NCI-H1417 treated with DMSO at 0.1 percent for 48 hours (cell line): ENCODE results near the gene SUSD6.

Source experiments
- DNase-seq: peaks from one replicate; lab custom pipeline; 2025; lab: John Stamatoyannopoulos, UW

SUSD6 gene

DNA sequence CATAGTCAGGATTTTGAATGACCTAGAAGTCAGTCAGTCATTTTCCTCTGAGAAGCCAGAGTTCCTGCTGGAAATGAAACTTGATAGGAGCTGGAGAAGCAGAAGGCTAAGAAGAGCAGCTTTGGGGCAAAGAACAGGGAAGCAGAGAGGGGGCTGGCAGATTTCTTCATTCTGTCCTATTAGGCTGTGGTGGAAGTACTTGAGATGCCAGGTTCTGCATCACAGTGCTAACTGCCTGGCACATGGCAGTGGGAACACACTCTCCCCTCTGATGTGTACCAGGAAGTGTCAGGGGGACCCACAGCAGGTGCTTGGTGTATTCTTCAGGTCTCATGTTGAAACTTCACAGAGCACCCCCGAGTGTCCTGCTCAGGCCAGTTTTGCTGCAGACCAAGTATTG is 61.0 kb downstream of the SUSD6 start:
- no peak for DNase-seq

DNA sequence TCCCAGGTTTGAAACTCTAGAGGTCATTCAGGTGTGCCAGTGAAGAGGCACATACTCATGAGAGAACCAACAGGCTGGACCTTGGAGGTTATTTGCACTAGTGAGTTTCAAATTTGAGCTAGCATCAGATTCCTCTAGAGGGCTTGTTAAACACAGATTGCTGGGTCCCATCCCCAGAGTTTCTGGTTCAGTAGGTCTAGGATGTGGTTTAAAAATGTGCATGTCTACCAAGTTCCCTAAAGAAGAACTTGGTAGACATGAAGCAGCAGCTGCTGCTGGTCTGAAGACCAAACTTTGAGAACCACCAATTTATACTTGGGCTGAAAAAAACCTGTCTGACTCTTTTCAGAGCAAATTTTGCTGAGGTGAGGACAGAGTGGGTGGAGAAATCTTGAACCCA is 61.7 kb downstream of the SUSD6 start:
- DNase-seq = no peak

DNA sequence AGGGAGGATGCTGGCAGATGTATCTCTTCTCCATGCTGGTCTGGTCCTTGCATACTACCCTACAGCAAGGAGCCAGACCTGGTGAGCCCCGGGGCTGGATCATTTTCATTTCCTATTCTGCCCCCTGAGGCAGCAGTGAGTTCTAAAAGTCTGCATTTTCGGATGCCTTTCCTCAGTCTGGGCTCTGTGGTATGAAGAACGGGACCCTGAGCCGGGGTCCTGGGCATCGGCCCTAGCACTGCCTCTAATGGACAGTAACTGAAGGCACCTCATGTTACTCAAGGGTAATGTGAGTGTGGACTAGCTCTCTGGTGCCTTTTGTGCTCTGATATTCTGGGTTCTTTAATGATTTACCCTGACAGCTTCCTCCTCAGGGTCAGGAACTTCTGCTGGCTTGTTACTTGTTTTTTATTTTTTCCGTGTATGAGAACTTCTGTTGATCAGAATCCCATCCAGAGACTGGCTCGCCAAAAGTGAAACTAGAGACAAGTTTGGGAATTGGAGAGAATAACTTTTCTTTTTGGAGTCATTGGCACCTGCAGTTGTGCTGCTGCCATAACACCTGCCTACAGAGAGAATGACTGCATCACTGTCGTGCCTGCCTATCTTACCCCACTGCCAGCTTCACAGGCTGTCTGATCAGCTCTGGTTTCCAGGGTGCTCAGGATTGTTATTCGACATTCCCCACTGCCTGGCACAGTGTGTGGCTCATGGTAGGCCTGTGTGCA is 62.3 kb downstream of the SUSD6 start:
- no peak for DNase-seq

DNA sequence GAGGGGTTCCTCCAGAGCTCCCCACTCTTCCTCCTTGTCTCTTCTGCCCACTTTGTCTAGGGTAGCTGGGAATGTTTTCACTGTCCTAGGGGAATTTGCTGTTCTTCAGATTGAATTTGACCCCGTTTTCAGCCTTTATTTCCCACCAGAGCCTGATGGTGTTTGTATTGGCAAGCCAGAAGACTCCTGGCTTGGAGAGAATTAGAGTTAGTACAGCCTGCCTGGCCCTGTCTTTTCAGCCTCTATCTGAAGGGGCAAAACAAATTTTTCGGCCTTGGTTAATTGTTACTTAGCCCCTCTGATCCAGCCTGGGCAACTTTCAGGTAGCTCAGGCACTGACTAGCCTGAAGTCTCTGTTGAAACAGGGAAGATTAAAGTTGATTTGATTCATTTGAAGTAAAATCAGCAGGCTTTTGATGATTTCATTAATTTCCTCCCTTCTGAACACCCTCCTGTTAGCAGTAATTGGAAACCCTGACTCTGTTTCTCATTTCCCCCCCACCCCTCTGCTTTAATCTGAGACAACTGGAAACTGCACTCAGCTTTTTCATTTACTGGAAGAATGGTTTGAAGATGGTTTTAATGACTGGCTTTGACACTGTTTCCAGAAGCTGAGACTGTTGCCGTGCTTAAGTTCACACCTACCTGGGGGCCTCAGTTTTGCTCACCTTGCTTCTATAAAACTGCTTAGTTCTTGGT is 63.3 kb downstream of the SUSD6 start:
- DNase-seq = no peak

DNA sequence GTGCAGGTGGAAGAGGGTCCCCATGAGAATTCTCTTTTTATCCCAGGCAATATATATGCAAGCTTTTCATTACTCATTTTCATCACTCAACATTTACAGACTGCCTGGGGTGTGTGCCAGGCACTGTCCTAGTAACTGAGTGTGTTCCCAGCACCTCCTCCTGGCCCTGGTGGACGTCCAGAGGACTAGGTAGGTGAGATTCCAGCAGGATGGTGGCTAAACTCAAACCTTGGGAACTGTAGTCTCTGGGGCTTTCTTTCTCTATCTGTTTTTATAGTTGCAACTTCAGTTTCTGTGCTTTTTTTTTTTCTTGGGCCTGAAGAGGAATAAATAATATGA is 63.8 kb downstream of the SUSD6 start:
- DNase-seq = no peak

DNA sequence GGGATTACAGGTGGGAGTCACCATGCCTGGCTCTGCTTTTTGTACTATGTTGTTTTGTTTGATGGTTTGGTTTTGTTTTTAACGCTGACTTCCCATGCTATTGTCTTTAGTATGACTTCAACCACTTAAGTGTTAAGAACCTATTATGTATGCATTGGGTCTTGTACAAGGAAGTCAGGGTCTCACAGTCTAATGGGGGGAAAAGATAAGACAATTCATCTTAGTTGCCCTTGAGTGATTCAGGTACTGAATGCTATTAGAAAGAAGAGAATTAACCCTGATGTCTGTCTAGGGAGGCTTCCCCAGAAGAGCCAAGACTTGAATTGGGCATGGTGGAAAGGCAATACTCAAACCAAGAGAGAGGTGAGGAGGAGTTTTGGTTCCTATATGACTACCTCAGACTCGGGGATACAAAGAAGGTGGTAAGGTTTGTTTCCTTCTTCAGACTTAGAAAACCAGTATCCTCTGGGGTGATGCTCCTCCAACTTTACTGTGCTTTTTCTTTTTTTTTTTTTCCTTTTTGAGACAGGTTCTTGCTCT is 64.6 kb downstream of the SUSD6 start:
- no peak for DNase-seq

DNA sequence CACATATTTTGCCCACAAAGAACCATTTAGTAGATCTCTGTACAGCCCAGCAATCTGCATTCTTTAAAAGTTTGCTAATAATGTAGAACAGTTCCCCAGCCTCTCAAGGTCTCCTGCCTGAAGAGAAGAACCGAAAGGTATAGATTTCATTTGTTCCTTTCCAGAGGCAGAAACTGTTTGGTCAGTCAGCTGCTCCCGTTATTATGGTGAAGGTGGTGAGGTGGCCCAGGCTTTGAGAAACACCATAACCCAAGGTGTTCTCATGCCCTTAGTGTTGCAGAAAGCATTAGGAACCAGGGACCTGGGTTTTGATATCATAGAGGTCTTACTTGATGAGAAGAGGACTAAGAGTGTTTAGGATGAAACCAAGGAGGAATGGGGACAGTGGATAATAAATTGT is 65.3 kb downstream of the SUSD6 start:
- no peak for DNase-seq

DNA sequence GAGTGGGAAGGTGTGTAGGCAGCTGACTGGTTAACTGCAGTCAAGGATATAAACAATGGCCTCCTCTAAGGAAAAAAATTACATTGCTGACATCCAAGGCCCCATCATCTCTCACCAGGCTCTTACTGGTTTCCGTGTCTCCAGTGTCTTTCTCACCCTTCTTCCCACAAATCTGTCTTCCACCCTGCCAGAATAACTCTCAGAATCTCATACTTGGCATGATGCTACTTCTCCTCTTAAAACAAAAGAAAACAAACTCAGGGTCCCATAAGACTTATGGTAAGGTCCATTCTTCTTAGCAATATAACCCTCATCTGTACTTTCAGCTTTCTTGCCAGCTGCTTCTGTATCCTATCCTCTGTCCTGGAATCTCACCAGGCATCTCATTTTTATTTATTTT is 68.9 kb downstream of the SUSD6 start:
- DNase-seq = no peak

DNA sequence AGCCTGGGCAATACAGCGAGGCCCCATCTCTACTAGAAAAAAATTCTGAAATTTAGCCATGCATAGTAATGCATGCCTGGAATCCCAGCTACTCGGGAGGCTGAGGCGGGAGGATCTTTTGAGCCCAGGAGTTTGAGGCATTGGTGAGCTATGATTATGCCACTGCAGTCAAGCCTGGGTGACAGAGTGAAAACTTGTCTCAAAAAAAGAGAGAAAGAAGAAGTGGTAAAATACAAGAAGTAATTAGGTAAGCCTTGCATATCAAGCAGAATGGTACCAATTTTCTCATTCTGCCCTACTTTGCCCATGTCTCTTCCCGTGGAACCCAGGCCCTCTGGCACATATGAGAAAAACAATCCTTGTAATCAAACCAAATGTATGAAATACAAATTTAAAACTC is 70.7 kb downstream of the SUSD6 start:
- DNase-seq = no peak

DNA sequence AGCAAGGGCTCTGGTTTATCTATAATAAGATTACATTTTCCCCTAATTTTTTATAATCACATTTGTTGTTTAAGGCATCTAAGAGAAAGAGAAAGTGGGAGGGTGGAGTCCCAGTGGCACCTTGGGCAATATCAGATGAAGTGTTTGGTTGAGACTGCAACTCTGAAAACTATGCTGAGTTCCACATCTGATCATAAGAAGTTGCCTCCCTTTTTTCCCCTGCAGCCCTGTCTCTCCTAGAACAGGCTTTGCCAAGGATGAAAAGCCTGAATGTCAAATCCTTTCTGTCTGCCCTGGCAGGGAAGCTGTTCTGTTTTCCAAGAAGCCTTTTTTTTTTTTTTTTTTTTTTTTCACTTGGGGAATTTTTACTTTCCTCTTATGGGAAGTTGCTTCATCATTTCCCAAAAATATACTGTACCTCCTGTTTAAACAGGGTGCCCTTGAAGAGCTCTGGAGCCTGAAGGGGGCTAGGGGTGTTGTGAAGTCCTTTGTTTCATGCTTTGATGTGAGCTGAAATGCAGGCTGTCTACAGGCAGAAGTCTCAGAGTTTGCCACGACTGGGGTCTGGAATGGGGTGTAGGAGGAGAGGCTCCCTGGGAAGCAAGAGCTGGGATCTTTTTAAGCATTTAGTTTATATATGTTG is 71.3 kb downstream of the SUSD6 start:
- no peak for DNase-seq

DNA sequence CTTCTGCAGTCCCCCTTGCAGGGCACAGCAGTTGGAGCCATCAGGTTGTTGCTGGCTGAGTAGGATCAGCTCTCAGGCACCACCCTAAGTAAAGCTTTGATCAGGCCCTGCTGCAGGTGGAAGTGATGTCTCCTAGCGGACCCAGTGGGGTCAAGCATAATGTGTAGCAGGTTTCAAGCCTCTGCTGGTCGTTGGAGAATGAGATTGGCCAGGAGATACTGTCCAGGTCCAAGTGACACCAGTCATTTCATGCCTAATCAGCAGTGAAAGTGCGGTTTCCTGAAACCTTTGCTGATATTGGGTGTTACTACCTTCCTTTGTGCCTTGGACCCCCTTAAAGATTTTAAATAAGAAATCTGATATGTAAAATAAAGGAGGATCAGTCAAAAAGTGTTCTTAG is 72.6 kb downstream of the SUSD6 start:
- DNase-seq = no peak

DNA sequence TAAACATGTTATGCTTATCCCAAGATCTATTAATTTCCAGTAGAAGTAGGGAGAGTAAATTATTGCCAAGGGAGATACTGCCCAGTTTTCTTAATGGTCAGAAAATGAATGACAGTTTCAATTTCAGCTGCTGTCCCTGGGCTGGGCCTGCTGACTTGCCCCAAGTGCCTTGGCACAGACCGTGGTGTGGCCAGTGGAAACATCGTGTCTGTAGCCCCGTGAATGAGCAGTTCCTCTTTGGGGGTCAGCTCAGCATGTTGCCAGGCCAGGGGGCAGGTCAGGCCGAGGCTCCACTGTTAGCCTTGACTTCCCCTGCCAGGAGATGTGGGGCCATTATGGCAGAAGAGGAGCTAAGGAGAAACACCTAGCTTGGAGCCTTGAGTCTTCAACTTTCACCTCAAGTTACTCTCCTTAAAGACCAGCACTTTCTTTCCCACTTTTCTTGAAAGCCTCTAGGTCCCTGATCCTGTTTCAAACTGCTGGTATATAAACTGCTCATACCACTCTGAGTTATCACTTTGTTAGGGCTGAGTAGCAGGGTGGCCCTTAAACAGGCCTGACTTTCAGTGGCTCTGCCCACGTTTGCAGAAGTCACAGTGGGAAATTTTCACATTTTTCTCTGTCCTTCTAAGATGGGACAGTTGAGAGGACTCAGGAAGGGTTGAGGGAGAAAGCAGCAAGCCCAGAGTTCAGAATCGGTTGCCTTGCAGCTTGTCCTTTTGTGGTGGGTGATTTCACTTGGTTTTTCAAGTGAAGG is 73.2 kb downstream of the SUSD6 start:
- DNase-seq = no peak

DNA sequence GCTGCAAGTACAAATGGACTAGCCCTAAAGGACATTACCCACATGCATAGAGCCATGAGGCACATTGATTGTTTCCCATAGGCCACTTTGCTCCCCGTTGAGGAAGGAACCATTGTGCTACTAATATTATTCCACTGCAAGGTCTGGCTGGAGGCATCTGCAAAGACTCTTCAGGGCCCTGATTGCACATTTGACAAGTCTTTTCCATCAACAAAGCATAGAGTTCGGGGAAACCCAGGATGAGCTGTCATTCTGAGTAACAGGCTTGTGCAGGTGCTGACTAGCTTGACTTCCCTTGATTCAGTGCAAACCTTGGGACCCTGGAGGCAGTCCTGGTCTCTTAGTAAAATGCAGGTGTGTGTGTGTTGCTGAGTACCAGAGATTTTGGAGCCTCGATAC is 73.8 kb downstream of the SUSD6 start:
- no peak for DNase-seq

DNA sequence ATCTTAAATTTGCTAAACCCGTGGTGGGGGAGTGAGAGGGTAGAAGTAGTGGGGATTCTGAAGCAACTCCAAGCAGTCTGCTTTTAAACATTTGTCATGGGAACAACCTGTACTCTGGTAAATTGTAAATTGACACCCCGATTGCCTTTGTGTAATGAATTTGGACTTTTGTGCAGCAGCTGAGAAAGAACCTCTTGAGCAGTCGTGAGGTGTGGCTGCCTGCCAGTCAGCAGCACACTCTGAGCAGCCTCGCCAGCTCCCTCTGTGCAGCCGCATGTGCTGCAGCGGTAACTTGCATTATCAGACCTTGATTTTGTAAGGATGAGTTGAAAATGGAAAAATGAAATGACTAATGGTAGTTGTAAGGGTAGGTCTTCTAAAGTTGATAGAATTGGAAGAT is 74.3 kb downstream of the SUSD6 start:
- no peak for DNase-seq

DNA sequence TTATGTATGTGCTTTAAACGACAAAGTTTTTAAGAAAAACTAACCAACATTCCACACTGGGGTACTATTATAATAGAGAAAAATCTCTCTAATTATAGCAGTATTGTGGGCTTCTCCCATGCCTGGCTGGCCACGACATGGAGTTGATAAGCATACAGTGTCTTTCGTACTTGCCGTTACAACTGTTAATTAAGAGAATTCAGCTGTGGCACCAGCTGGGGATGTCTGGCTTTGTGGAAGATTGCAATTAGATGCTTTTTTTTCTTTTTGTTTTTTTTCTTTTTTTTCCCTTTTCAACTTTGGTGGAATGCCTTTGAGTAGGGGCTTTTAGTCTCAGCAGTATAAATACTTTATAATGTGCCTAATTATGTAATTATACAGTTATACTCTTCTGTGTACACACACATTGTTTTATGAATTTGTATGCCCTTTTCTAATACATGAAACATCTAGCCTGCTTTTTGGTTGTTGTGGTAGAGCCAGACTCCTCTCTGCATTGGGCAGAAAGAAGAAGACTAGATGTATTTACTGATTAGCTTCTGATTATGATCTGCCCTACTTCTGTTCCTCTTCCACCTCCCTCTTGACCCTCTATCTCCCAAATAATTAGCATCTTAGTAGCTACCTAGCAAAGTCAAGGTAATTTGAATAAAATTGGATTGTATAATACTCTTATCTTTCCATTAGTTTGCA is 76.4 kb downstream of the SUSD6 start:
- DNase-seq = no peak

DNA sequence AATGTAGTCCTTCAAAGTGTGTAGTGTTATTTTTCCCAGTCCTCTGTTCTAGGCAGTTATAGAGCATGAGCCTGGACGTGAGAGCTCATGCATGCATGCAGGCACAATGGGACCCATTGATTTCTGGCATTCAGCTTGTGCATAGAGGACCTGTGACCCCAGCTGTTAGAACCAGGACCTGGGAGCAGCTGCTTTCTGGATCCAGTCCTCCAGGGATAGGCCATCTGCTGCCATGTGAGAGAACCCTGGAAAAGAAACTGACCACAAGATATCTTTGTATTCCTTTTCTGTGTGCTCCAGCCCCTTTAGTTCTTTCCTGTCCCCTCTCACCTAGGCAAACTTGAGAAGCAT is 76.9 kb downstream of the SUSD6 start:
- no peak for DNase-seq

DNA sequence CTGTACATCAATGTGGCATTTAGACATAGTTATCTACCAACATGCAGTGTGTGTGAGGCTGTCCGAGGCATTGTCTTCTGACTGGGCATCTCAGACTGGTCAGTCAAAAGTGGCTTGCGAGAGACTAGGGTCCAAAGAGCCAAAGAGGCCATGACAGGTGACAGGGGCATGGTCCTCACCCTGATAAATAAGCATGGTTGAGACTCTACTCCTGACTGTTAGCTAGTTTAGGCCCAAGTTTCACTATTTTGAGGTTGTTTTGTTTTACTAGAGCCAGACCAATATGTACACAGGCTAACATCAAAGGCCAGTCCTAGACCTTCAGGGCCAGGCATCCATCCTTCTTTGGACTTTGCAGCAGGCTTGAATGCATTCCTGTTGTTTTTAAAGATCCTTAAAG is 78.6 kb downstream of the SUSD6 start:
- no peak for DNase-seq

DNA sequence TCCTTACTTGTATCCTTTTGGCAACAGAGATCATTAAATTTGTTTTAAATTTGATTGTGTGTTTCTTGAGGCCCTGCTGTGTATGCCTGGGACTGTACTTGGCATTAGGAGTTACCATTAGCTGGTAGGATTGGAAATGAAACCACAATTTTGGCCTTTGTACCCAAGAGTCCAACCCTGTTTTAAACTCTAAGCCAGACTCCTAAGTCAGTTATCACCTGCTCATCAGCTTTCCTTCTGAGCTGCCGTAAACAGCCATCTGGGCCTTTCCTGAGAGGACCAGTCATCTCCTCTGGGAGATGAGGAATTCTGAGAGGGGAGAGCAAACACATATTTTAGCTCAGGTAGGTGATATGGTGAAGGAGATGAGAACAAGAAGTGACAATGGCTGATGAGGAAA is 81.2 kb downstream of the SUSD6 start:
- no peak for DNase-seq

DNA sequence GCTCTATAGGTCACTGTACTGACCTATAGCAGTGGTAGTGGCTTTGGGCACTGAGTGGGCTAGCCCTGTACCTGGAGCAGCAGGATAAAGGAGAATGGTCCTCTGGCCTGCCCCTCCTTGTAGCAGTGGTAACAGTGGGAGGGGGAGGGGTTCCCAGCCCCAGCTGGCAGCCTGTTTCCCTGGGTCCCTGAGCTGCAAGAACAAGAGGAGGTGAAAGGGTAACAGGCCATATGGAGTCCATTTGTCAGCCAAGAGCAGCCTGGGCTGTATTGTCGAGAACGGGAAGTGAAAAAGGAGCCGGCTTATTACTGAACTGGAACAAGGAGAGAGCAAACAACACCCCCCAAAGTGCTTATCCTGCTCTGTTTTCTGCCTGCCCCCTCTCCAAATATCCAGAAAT is 81.7 kb downstream of the SUSD6 start:
- no peak for DNase-seq

DNA sequence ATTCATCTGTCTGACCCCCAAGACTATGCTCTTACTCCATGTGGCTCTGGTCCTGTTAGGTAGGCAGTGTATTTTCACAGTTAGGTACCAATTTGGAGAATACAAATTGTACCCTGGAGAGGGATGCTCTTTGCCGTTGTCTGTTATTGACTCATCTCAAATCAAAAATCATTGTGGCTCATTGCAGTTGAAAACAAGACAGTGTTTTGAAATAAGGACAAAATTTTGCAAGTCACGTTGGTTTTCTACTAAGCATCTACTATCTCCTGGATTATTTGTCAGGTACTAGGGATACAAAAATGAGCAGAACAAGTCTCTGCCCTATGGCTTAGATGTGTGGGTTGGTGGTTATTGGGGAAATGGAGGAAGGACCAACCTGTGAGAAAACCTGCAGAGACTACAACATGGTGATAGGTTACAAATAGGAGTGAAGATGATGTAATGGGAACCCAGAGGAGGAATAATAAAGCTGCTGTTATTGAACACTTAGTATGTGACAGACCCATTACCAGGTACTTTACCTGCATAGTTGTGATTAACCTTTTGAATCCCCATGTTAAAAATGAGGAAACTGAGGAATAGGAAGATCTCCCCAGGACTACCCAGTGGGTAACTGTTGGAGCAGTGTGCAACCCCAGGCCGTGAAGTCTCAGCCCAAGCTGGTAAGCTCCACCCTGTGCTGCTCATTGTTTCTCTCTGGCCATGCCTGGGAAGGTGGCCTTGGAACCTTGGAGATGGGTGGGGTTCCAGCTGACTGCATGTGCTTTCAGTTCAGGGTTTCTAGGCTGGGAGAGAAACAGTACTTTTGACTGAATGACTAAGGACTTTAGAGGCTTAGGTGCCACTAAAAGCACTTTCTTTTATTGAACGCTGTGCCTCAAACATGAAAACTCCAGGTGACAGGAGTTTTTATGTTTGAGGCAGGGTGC is 82.7 kb downstream of the SUSD6 start:
- DNase-seq = no peak

DNA sequence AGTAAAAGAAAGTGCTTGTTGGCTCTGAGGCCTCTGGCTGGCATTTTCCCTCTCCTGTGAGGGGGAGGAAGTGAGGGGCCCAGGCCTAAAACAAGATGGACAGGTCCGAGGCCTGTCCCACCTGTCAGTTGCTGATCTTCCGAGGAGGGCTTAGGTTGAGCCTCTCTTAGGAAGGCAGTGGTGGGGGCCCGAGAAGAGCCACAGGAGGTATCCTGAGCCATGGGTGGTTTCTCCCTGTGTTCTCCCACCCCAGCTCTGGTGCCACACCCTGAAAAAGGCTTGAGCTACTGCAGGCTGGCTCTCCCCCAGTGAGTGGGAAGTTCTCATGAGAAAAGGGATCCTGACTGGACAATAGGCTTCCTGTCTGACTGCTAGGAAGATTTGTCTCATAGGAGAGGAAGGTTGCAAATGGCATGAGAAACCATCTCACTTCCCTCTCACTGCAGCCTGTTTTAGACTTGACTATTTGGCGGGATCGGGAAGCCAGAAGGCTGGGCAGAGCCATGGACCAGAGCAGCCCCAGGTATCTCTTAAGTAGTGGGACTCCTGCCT is 83.4 kb downstream of the SUSD6 start:
- DNase-seq = no peak
